ENCODE measurements around the gene SCD.

Gene SCD

DNA sequence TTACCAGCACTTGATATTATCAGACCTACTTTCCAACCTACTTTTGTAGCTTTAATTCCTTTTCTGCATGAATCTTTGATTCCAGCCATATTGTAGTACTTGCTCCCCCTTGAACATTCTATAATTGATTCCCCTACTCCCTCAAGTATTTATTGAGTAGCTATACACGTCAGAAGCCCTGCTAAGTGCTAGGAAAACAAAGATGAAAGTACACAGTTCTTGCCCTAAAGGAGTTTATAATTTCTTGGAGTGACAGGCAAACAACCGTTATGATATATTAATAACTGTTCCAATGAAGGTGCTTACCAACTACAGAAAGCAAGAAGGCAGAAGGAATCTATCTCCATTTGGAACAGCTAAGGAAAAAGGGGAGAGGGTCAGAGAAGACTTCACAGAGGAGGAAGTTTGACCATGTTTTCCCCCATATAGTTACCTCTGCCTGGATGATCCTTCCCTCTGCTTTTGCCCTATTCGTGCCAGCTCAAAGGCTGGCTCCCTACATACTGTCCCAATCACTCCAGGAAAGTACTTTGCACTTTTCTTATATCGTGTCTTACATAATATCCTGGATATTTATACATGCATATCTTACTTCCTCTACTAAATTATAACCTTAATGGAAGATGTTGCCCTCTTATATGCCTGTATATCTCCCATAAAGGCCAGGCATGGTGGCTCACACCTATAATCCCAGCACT, 54.7 kb downstream of the SCD start:
- DNase-seq: no peak

DNA sequence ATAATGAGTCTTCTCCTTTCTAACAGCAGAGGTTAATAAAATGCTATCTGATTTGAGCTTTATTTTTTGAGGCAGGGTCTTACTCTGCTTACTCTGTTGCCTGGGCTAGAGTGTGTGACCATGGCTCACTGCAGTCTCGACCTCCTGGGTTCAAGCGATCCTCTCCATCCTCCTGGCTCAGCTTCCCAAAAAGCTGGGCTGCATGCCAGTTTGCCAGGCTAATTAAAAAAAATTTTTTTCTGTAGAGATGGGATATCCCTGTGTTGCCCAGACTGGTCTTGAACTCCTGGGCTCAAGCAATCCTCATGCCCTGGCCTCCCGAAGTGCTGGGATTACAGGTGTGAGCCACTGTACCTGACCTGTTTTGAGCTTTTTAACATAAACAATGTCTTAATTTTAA, 56.7 kb downstream of the SCD start:
- no peak for DNase-seq

DNA sequence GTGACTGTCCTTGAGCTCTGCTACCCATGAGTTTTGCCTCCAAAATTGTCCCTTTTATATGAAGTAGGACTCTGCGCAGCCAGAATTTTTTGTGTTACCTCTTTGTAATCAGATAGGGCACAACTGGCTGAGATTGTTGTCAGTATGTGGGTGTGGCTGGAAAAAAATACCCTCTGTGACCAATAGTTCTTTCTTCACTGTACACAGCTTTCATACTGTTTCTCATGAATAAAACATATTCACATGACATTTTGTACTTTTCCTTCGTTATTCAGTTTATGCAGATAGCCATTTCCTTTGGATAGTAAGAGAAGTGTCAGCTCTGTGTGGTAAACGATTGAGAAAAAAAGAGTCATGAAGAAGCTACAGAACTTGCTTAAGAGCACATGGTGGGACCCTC, 66.1 kb downstream of the SCD start:
- DNase-seq: no peak

Measured in DMS 273 treated with DMSO at 0.1 percent for 48 hours (cell line).